GM21528 (cell line): ENCODE results near the gene ZBTB5.
"Not testable (repeated sequence)": the region's sequence is repeated elsewhere in the genome, so short reads cannot be mapped to it uniquely, and the experiment has no call there.

Experiments
- ATAC-seq: cut with Tn5 transposase; IDR thresholded peaks from one replicate; pipeline ENCODE4 v1.9.1; 2021; ENCODE audit warnings: mild to moderate bottlenecking, moderate library complexity; ENCODE audit not compliant: unreplicated experiment, low FRiP score

ZBTB5 gene

GRCh38 chr9:37426846-37427245 is 38.4 kb downstream of the ZBTB5 start:
- ATAC-seq: no peak

- ATAC-seq: not testable (repeated sequence)
Observed at GRCh38 chr9:37426431-37426830, 38.8 kb downstream of the ZBTB5 start.

GRCh38 chr9:37425298-37425752 is 39.9 kb downstream of the ZBTB5 start:
- ATAC-seq: no peak

- no peak for ATAC-seq
Observed at GRCh38 chr9:37424686-37425297, 40.5 kb downstream of the ZBTB5 start.

- no peak for ATAC-seq
Observed at GRCh38 chr9:37424204-37424685, 41.0 kb downstream of the ZBTB5 start.

GRCh38 chr9:37423508-37423907 is 41.7 kb downstream of the ZBTB5 start:
- no peak for ATAC-seq

GRCh38 chr9:37422289-37423104 is 42.8 kb downstream of the ZBTB5 start, which contains the start of gene GRHPR:
GRHPR (plus strand) TSS chr9:37422696; CDS start chr9:37422751, 55 bp downstream.
- peak; percentile 93 for ATAC-seq

GRCh38 chr9:37421914-37422288 is 43.3 kb downstream of the ZBTB5 start:
- no peak for ATAC-seq

- no peak for ATAC-seq
Observed at GRCh38 chr9:37420271-37421215, 44.7 kb downstream of the ZBTB5 start.

- no peak for ATAC-seq
Observed at GRCh38 chr9:37419204-37419603, 46.0 kb downstream of the ZBTB5 start.

GRCh38 chr9:37417857-37418618 is 47.2 kb downstream of the ZBTB5 start:
- no peak for ATAC-seq

GRCh38 chr9:37417252-37417803 is 47.9 kb downstream of the ZBTB5 start:
- no peak for ATAC-seq

- no peak for ATAC-seq
Observed at GRCh38 chr9:37415011-37415719, 50.1 kb downstream of the ZBTB5 start.

- no peak for ATAC-seq
Observed at GRCh38 chr9:37414503-37414943, 50.7 kb downstream of the ZBTB5 start.

- no peak for ATAC-seq
Observed at GRCh38 chr9:37413311-37413710, 51.9 kb downstream of the ZBTB5 start.

GRCh38 chr9:37412431-37413151 is 52.7 kb downstream of the ZBTB5 start:
- ATAC-seq: no peak

- ATAC-seq: no peak
Observed at GRCh38 chr9:37410969-37411785, 54.1 kb downstream of the ZBTB5 start.
